ENCODE results near the gene MED12L.
"Not testable (repeated sequence)": the region's sequence is repeated elsewhere in the genome, so short reads cannot be mapped to it uniquely, and the experiment has no call there.

Gene MED12L

DNA sequence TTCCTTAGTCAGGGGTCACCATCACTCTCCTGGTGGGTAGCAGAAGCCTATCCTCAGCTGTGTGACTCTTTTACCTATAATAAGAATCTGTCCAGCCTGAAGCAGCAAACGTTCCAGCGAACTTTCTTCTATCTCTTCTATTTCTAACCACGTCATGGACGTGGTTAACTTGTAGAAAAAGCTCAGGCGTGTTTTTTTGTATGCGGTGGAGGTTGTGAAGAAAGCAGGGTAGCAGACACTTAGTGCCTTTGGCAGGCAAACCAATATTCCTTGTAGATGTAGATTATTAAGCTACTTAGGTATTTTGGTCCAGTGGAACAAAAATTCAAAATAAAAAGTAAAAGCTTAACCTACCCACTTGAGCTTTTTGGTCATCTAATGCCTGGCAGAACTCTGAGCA lies 149.4 kb downstream of the MED12L start:
- in situ Hi-C loops (cut with MboI; ENCODE audit: low sequenced_read_pairs): no loop called here

- in situ Hi-C loops (cut with MboI; ENCODE audit: low sequenced_read_pairs): no loop called here
Measured at GRCh38 chr3:151236316-151236715, 150.9 kb downstream of the MED12L start.

- in situ Hi-C loops (cut with MboI; ENCODE audit: low sequenced_read_pairs): no loop called here
Measured at GRCh38 chr3:151236736-151237135, 151.3 kb downstream of the MED12L start.

DNA sequence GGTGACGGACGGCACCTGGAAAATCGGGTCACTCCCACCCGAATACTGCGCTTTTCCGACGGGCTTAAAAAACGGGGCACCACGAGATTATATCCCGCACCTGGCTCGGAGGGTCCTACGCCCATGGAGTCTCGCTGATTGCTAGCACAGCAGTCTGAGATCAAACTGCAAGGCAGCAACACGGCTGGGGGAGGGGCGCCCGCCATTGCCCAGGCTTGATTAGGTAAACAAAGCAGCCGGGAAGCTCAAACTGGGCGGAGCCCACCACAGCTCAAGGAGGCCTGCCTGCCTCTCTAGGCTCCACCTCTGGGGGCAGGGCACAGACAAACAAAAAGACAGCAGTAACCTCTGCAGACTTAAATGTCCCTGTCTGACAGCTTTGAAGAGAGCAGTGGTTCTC lies 156.5 kb downstream of the MED12L start:
- in situ Hi-C loops (cut with MboI; ENCODE audit: low sequenced_read_pairs): not testable (repeated sequence)

GRCh38 chr3:151248772-151249337 lies 163.4 kb downstream of the MED12L start:
- in situ Hi-C loops (cut with MboI; ENCODE audit: low sequenced_read_pairs): no loop called here

DNA sequence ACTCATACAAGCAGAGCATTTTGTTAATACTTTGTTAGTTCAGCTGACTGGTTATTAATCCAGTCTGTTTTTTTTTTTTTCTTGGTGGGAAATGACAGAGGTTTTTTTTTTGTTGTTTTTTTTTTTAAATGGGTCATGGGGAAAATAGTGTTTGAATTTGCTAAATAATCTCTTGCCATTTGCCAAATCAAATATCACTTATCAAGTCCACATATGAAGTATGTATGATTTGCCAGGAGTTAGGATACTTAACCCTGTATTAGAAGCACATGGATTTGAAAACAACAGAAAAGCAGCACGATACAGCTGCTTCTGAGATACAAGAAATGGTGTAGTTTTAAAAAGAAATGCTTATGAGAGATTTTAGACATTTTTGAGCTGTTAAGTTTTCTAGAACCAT lies 171.3 kb downstream of the MED12L start:
- in situ Hi-C loops (cut with MboI; ENCODE audit: low sequenced_read_pairs): no loop called here

GRCh38 chr3:151259664-151260063 lies 174.2 kb downstream of the MED12L start:
- in situ Hi-C loops (cut with MboI; ENCODE audit: low sequenced_read_pairs): no loop called here

DNA sequence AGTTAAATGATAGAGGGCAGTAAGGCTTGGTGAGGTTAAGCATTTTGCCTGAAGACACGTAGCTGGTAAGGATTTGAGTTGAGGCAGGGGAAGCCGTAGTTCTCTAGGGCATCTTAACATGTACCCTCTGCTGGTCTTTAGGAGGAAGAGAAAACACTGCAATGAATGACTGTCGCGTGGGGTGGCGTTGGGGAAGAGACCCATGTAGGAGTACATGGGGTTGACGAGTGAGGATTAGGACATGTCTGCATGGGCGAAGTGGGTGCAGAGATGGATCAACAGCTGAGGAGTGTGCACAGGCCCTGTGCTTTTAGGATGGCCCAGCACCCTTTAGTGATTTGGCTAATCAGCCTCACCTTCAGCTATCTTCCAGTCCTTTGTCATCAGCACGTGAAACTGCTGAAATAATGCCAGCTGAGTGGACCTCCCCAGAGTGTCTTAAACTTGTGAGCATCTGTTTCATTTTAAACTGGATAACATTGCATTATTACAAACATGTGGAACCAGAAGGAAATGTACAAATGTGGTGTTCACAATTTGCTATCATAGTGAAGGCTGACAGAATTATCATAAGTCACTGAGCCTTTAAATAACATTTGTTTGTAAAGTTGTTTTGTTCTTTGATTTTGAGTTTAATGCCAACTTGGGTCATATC lies 177.5 kb downstream of the MED12L start:
- in situ Hi-C loops (cut with MboI; ENCODE audit: low sequenced_read_pairs): no loop called here

DNA sequence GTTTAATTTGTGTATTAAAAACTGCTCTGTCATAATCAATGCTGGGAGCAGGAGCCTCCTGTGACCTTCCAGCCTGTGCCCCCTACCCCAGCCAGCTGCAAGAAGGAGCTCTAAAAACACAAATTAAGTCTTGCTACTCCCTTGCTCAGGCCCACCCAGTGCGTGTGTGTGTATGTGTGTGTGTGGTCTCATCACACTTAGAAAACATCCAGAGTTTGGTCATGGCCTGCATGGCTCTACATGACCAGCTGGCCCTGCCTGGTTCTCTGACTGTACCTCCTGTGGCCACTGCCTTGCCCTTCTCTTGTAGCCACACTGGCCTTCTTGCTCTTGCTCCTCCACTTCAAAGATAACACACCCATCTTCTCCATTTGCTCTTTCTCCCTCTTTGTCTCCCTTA lies 179.1 kb downstream of the MED12L start:
- in situ Hi-C loops (cut with MboI; ENCODE audit: low sequenced_read_pairs): no loop called here

- in situ Hi-C loops (cut with MboI; ENCODE audit: low sequenced_read_pairs): no loop called here
Measured at GRCh38 chr3:151265166-151265565, 179.7 kb downstream of the MED12L start.

DNA sequence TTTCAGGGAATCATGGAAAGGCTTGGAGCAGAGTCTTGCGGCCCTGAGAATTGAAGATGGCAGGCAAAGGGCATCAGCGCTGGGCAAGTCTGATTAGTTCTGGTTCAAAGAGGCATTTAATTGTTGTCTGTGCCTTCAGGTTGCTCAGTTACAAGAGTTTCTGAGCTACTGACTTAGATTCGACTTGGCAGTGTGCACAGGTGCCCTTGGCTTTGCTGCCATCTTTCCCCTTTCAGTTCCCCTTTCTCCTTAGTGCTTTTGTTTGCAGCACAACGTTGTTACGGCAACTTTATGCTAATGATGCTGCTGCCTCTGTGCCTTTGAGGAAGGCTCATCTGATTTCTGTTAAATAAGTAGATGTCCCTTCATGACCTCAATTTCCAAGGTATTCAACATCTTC lies 180.4 kb downstream of the MED12L start:
- in situ Hi-C loops (cut with MboI; ENCODE audit: low sequenced_read_pairs): no loop called here

DNA sequence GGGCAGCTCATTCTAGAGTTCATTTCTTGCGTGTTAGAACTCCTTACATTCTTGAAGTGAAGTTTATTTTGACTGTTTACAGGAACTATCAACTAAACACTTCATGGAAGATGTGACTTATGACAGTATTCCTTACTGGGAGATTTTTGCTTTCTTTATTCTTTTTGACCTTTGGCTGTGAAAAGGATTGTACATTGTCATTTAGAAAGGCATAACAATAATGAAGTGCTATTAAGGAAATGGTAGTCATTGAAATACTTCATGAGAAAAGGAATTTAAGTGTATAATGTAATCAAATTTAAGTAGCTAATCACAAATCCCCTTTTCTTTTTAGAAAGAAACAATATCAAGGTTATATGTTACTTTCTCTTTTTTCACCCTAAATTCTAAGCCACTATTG lies 181.6 kb downstream of the MED12L start:
- in situ Hi-C loops (cut with MboI; ENCODE audit: low sequenced_read_pairs): no loop called here

- in situ Hi-C loops (cut with MboI; ENCODE audit: low sequenced_read_pairs): no loop called here
Measured at GRCh38 chr3:151268267-151269235, 183.1 kb downstream of the MED12L start.

DNA sequence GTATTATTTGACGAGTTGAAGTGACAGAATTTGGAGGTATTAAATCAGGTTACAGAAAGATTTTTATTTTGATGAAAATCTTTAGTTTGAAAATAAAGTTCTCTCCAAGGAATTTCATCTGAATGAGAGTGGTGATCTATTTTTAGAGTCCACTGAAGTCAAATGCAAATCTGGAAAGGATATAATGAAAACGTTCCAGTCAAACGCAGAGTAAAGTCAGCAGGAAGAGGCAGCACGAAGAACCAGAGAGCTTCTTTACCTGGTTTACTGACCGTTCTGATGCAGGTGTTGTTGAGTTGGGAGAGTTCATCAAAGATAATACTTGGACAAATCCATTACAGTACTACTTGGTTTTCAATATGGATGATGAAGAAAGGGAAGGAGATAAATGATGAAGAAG lies 184.2 kb downstream of the MED12L start:
- in situ Hi-C loops (cut with MboI; ENCODE audit: low sequenced_read_pairs): loop anchor here (10.0 kb wide), 1 partner anchor 45 kb away; no protein-coding TSS in a partner anchor

- in situ Hi-C loops (cut with MboI; ENCODE audit: low sequenced_read_pairs): loop anchor here (5.0 to 25.0 kb wide), 3 partner anchors 50 to 562 kb away; no protein-coding TSS in a partner anchor
Measured at GRCh38 chr3:151275091-151275490, 189.6 kb downstream of the MED12L start.

GRCh38 chr3:151276038-151276686 lies 190.7 kb downstream of the MED12L start:
- in situ Hi-C loops (cut with MboI; ENCODE audit: low sequenced_read_pairs): loop anchor here (5.0 to 25.0 kb wide), 3 partner anchors 51 to 561 kb away; no protein-coding TSS in a partner anchor

GRCh38 chr3:151276687-151277042 lies 191.2 kb downstream of the MED12L start:
- in situ Hi-C loops (cut with MboI; ENCODE audit: low sequenced_read_pairs): loop anchor here (5.0 to 25.0 kb wide), 3 partner anchors 52 to 561 kb away; no protein-coding TSS in a partner anchor

DNA sequence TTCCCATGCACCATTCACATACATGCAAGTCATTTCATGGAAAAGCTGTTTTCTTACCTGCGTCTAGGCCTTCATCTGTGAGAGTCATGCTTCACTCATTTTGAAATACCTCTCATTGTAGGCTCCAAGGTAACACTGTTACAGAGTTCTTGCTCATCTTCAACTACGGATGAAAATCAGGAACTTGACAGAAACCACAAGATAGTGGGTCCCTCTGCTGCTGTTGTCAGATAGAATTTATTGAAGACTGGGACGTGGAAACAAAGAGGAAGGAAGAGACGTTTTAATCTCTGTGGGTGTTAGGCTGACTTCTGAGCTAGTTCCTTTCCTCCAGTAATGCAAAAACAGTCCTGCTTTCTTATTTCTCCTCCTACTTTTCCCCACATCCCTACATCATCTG lies 192.8 kb downstream of the MED12L start, which contains the start of gene P2RY14:
Gene P2RY14, minus strand, starts transcription at position 313 of the 400 bp plus-strand sequence. CDS start 64,226 bp downstream, outside the sequence.
- in situ Hi-C loops (cut with MboI; ENCODE audit: low sequenced_read_pairs): loop anchor here (5.0 to 25.0 kb wide), 3 partner anchors 53 to 559 kb away; no protein-coding TSS in a partner anchor

DNA sequence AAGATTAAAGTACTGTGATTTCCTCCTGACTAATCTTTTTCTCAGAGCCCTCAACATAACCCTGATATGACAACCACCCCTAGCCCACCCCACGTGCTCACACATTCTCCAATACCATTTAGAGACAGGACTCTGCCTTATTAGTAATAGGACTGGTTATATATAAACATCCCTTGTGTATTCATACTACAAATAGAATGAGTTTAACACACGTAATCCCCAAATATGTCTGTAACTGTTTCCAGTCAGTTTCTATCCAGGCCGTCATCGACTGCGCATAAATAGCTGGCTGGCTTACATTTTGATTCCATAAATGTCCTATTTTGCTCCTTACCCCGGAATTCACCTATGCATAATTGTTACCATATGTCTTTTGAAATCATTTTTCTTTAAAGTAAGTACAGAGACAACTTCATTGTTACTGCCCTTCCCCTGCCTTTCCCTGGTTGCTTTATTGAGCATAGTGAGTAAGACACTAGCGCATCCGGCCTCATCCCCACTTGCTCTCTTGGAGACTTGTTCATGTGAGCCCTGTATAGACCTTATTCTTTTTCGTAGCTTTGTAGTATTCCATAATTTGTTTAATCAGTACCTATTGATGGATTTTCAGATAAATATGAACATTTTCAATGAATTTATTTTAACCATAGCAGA lies 196.3 kb downstream of the MED12L start:
- in situ Hi-C loops (cut with MboI; ENCODE audit: low sequenced_read_pairs): loop anchor here (25.0 kb wide), 1 partner anchor 556 kb away; no protein-coding TSS in a partner anchor

DNA sequence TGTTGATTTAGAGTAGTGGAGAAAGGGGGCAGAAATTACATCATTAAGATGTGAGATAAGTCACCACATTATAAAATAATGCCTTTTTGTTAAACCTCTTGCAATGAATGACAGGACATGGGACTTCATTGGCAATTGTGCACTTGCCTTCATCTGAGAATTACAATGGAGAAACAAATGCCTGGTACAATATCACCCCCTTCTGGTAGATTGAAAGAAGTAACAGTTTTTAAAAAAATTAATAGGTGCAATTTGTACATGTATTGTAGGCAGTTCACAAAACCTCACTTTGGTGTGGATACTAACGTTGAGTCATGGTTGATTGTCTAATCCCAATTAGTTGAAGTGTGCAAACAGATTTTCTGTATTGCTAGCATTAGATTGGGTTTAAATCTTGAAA lies 197.5 kb downstream of the MED12L start:
- in situ Hi-C loops (cut with MboI; ENCODE audit: low sequenced_read_pairs): loop anchor here (25.0 kb wide), 1 partner anchor 554 kb away; no protein-coding TSS in a partner anchor
